BJ (cell line): ENCODE results near the gene POLR2F. TPM values are rescaled to one million over a fixed set of nuclear protein-coding genes. Genes with fewer than 3 reads are reported as not detected.
A peak's percentile ranks its signal among the peaks of the same experiment; 100 is the strongest.
"Not testable (repeated sequence)": the region's sequence is repeated elsewhere in the genome, so short reads cannot be mapped to it uniquely, and the experiment has no call there.

Experiments
- CTCF ChIA-PET: fragments of 350-600 bp; formaldehyde crosslinking; extraction: SDS; loops from one replicate; lab custom pipeline; 2021; ENCODE audit warnings: antibody characterized with exemption, inconsistent platforms; lab: Yijun Ruan, JAX
- POLR2A ChIA-PET: fragments of 300-600 bp; sonication (Branson Sonifier 250); formaldehyde crosslinking; extraction: SDS; loops from one replicate; lab custom pipeline; 2021; ENCODE audit warnings: antibody characterized with exemption; lab: Charles Lee
- DNase-seq: peaks from one replicate; pipeline ENCODE4 v3.0.0-alpha.2; 2011; ENCODE audit warnings: low read depth
- H3K27me3 ChIP-seq: 2 replicates; pipeline ENCODE4 v1.6.0; 2011; ENCODE audit warnings: low read length; ENCODE audit not compliant: control insufficient read depth, insufficient read depth
- H3K36me3 ChIP-seq: 2 replicates; pipeline ENCODE4 v1.5.1; 2011; ENCODE audit warnings: low read length; ENCODE audit not compliant: control insufficient read depth, insufficient read depth
- H3K4me3 ChIP-seq: 2 replicates; pipeline ENCODE4 v1.5.1; 2011; ENCODE audit warnings: low read depth, mild to moderate bottlenecking, control low read depth, low read length
- polyA plus RNA-seq: library from polyadenylated mRNA; depleted of rRNA; stranded (reverse); fragments of >200 nt; gene quantifications from 2 replicates; pipeline ENCODE4 v1.2.3, GENCODE V29; 2011
- TF ChIP-seq, protein P1 (sequence below): IDR thresholded peaks from 2 replicates; pipeline ENCODE4 v1.5.1; 2011; ENCODE audit warnings: low read depth, mild to moderate bottlenecking, control low read depth, inconsistent platforms, low read length, moderate library complexity; ENCODE audit not compliant: insufficient read depth

The POLR2F gene
- polyA plus RNA-seq, 1 experiment: 92.1 TPM

DNA sequence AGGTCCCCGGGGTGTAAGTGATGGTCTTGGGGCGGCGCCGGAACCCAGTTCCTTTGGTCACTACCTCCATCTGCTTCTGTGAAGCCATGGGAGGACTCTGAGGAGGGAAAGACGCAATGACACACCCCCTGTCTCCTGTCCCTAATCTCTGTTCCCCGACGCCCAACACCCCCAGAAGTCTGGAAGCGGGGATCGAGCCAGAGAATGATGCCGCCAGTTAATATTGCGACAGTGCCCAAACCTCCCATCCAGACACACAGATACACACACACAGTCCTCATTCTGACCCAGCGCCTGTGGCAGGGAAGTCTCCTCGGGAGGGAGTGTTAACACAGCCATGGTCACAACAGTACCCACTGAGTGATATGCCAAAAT, 450 bp upstream of the POLR2F start:
- H3K27me3 ChIP-seq: no peaks in the 10 kb centered on the region
- peaks cover 8% of the 10 kb centered on the region for H3K36me3 ChIP-seq
- POLR2A ChIA-PET: interaction anchor here (0.6 kb wide), 2 partner anchors 45 to 47 kb away, joined by 4 to 5 read pairs; partner anchors contain the start of gene MICALL1
- H3K4me3 ChIP-seq: peak overlapping the region; percentile 100
- TF ChIP-seq, protein P1, sequence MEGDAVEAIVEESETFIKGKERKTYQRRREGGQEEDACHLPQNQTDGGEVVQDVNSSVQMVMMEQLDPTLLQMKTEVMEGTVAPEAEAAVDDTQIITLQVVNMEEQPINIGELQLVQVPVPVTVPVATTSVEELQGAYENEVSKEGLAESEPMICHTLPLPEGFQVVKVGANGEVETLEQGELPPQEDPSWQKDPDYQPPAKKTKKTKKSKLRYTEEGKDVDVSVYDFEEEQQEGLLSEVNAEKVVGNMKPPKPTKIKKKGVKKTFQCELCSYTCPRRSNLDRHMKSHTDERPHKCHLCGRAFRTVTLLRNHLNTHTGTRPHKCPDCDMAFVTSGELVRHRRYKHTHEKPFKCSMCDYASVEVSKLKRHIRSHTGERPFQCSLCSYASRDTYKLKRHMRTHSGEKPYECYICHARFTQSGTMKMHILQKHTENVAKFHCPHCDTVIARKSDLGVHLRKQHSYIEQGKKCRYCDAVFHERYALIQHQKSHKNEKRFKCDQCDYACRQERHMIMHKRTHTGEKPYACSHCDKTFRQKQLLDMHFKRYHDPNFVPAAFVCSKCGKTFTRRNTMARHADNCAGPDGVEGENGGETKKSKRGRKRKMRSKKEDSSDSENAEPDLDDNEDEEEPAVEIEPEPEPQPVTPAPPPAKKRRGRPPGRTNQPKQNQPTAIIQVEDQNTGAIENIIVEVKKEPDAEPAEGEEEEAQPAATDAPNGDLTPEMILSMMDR: no peak
- no peak for DNase-seq
- CTCF ChIA-PET: interaction anchor here (0.7 to 2.9 kb wide), 8 partner anchors 12 to 508 kb away, joined by 3 to 14 read pairs (median 4); no protein-coding TSS in a partner anchor

DNA sequence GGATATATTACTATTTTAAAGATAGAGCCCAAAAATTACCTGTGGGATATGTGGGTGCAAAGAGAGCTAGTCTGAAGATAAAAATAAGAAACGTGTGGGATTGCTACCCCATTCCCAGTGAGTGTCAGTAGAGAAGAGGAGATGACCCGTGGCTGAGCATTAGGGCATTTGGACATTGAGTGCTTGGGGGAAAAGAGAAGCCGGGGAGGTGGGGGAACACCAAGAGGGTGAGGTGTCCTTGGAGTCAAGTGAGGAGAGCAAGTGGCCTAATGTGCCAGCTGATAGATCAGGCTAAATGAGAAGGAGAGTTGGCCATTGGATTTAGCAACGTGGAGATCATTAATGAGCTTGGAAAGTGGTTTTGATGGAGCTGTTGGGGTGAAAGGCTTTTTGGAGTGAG, 1.2 kb downstream of the POLR2F start:
- peak overlapping the region; percentile 100; the same call in 1 of the 2 replicates for H3K4me3 ChIP-seq
- DNase-seq: no peak
- POLR2A ChIA-PET: interaction anchor here (0.5 to 0.7 kb wide), 2 partner anchors 76 to 147 kb away, joined by 4 to 16 read pairs; partner anchors contain the start of gene GCAT
- H3K27me3 ChIP-seq: no peaks in the 10 kb centered on the region
- CTCF ChIA-PET: interaction anchor here (1.0 to 2.9 kb wide), 6 partner anchors 10 to 138 kb away, joined by 3 to 14 read pairs (median 6); no protein-coding TSS in a partner anchor
- TF ChIP-seq, protein P1: no peak
- peaks cover 10% of the 10 kb centered on the region for H3K36me3 ChIP-seq

DNA sequence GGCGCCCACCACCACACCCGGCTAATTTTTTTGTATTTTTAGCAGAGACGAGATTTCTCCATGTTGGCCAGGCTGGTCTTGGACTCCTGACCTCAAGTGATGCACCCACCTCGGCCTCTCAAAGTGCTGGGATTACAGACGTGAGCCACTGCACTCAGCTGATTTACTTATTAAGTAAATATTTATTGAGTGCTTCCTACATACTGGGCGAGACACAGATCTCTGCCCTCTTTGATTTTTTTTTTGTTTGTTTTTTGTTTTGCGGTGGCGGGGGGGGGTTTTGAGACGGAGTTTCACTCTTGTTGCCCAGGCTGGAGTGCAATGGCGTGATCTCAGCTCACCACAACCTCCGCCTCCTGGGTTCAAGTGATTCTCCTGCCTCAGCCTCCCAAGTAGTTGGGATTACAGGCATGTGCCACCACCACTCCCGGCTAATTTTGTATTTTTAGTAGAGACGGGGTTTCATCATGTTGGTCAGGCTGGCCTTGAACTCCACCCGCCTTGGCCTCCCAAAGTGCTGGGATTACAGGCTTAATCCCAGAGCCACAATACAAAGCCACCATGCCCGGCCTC, 2.4 kb downstream of the POLR2F start:
- DNase-seq, POLR2A ChIA-PET, H3K27me3 ChIP-seq, H3K4me3 ChIP-seq: not testable (repeated sequence)
- H3K36me3 ChIP-seq: peaks cover 12% of the 10 kb centered on the region
- CTCF ChIA-PET: interaction anchor here (1.9 kb wide), 1 partner anchor 10 kb away, joined by 12 read pairs; no protein-coding TSS in a partner anchor

DNA sequence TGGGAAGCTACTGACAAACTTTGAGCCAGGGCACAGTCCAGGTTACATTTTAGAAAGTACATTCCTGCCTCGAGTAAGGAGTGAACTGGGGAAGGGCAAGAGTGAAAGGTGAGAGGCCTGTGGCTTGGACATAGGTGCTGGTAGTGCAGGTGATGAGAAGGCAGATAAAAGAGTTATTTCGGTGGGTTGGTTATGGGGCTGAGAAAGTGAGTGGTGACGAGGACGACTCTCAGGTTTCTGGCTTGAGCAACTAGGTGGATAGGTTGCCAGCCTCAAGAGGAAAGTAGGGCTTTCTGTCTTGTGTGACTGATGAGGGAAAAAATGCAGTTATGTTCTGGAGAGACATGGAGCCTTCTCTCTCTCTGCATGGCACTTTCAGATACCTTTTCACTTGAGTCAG, 3.7 kb downstream of the POLR2F start:
- DNase-seq: no peak
- TF ChIP-seq, protein P1: no peak
- ChIA-PET POLR2A (no interaction called here), CTCF (interaction anchor here (1.9 kb wide), 1 partner anchor 8 kb away, joined by 12 read pairs; no protein-coding TSS in a partner anchor)
- Histone ChIP-seq H3K36me3 (peaks cover 19% of the 10 kb centered on the region), H3K4me3 (no peak overlapping the region), H3K27me3 (no peaks in the 10 kb centered on the region)

DNA sequence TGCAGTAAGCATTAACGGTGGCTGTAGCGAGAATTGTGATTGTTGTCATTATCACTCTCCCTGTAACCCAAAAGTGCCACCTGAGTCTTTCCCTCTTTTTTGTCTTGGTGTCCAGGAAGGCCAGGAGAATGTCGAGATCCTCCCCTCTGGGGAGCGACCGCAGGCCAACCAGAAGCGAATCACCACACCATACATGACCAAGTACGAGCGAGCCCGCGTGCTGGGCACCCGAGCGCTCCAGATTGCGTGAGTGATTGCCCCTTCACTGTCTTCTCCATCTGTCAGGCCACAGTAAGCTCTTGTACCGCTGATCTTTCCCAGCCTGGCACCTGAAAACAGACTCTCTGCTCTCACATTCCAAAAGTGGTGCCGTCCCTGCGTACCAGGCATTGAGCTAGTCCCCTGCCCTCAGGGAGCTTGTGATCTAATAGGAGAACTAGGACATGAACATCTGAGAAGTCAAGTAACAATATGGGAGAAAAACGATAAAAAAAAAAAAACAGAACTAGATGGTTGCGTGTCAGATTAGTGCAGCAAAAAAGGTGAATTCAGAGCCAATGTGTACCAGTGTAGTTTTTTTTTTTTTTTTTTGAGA, 5.8 kb downstream of the POLR2F start:
- Histone ChIP-seq H3K4me3 (no peak overlapping the region), H3K36me3 (peaks cover 19% of the 10 kb centered on the region), H3K27me3 (no peaks in the 10 kb centered on the region)
- ChIA-PET CTCF (interaction anchor here (1.5 kb wide), 1 partner anchor 72 kb away, joined by 4 read pairs; no protein-coding TSS in a partner anchor), POLR2A (no interaction called here)
- TF ChIP-seq, protein P1: no peak
- DNase-seq: no peak
